Loucy (cell line): ENCODE measurements around the gene ANKRD6.

Experiments
- EZH2phosphoT487 ChIP-seq: fragments of 200-600 bp; IDR thresholded peaks from 2 replicates; pipeline ENCODE4 v1.6.1; 2018; ENCODE audit warnings: antibody characterized with exemption, mild to moderate bottlenecking, moderate library complexity, borderline replicate concordance
- TF ChIP-seq, protein P1 (sequence below): fragments of 200-600 bp; sonication (generic); conservative IDR thresholded peaks from 2 replicates; pipeline ENCODE4 v1.5.1; 2014; ENCODE audit warnings: mild to moderate bottlenecking, antibody characterized with exemption, low read length

DNA sequence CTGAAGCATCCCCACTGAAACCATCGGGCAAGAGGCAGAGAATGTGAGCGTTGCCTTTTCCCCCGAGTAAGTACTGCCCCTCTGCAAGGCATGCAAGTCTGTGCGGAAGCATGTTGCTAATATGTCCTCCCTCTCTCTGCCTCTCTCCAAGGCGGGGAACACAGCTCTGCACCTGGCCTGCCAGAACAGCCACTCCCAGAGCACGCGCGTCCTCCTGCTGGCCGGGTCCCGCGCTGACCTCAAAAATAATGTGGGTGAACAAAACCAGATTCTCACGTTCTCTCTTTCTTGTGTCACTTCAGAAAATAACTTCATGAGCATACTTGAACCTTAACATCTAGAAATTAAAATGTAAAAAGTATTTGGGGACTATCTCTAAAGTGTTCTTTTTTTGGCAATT is 179.2 kb downstream of the ANKRD6 start:
- TF ChIP-seq, protein P1, sequence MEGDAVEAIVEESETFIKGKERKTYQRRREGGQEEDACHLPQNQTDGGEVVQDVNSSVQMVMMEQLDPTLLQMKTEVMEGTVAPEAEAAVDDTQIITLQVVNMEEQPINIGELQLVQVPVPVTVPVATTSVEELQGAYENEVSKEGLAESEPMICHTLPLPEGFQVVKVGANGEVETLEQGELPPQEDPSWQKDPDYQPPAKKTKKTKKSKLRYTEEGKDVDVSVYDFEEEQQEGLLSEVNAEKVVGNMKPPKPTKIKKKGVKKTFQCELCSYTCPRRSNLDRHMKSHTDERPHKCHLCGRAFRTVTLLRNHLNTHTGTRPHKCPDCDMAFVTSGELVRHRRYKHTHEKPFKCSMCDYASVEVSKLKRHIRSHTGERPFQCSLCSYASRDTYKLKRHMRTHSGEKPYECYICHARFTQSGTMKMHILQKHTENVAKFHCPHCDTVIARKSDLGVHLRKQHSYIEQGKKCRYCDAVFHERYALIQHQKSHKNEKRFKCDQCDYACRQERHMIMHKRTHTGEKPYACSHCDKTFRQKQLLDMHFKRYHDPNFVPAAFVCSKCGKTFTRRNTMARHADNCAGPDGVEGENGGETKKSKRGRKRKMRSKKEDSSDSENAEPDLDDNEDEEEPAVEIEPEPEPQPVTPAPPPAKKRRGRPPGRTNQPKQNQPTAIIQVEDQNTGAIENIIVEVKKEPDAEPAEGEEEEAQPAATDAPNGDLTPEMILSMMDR: no peak
- TF ChIP-seq EZH2phosphoT487: no peak
